PC-3 (cell line): Measurements from ENCODE around the gene NOC4L. TPM values are rescaled to one million over a fixed set of nuclear protein-coding genes. Genes with fewer than 3 reads are reported as not detected.
A peak's percentile ranks its signal among the peaks of the same experiment; 100 is the strongest.
"Not testable (repeated sequence)": the region's sequence is repeated elsewhere in the genome, so short reads cannot be mapped to it uniquely, and the experiment has no call there.

Experiments
- ATAC-seq: fragments of 200-7000 bp; cut with Tn5 transposase; 2 replicates; pipeline ENCODE4 v1.9.1; 2020; ENCODE audit warnings: mild to moderate bottlenecking, moderate library complexity
- BruUV-seq: library from RNA; stranded (reverse); fragments of 400-500 nt; replicated peaks from 2 replicates; lab custom pipeline; 2021; lab: Mats Ljungman, UMichigan
- CTCF ChIA-PET: fragments of 300-600 bp; sonication (Branson Sonifier 250); formaldehyde crosslinking; loops from one replicate; lab custom pipeline; 2022; ENCODE audit warnings: antibody characterized with exemption; lab: Charles Lee
- POLR2A ChIA-PET: fragments of 300-600 bp; sonication (Branson Sonifier 250); formaldehyde crosslinking; loops from one replicate; lab custom pipeline; 2022; ENCODE audit warnings: antibody characterized with exemption; ENCODE audit not compliant: unreplicated experiment; lab: Charles Lee
- DNase-seq: peaks from one replicate; pipeline ENCODE4 v3.0.0-alpha.2; 2015
- H2AFZ ChIP-seq: fragments of 300-600 bp; sonication (generic); 2 replicates; pipeline ENCODE4 v1.6.0; 2016; ENCODE audit warnings: antibody characterized with exemption, low read length
- H3F3A ChIP-seq: fragments of 300-600 bp; sonication (generic); one replicate; pipeline ENCODE4 v1.6.0; 2017; ENCODE audit warnings: antibody characterized with exemption, low read length, control low read depth, mild to moderate bottlenecking; ENCODE audit not compliant: unreplicated experiment
- H3K27ac ChIP-seq: fragments of 300-600 bp; sonication (generic); 2 replicates; pipeline ENCODE4 v1.5.1; 2016; ENCODE audit warnings: mild to moderate bottlenecking, low read length
- H3K27me3 ChIP-seq: fragments of 300-600 bp; sonication (generic); 2 replicates; pipeline ENCODE4 v1.6.1; 2016; ENCODE audit warnings: low read length, mixed read lengths
- H3K36me3 ChIP-seq: fragments of 300-600 bp; sonication (generic); 2 replicates; pipeline ENCODE4 v1.6.1; 2016; ENCODE audit warnings: low read depth, mixed run types, low read length, mixed read lengths
- H3K4me1 ChIP-seq: fragments of 300-600 bp; sonication (generic); 2 replicates; pipeline ENCODE4 v1.5.1; 2016; ENCODE audit warnings: low read length; ENCODE audit not compliant: insufficient read depth
- H3K4me2 ChIP-seq: fragments of 300-600 bp; sonication (generic); 2 replicates; pipeline ENCODE4 v1.6.0; 2016; ENCODE audit warnings: low read length
- H3K4me3 ChIP-seq: fragments of 300-600 bp; sonication (generic); 2 replicates; pipeline ENCODE4 v1.5.1; 2016; ENCODE audit warnings: mild to moderate bottlenecking, low read length, mixed read lengths
- H3K79me2 ChIP-seq: fragments of 300-600 bp; sonication (generic); 2 replicates; pipeline ENCODE4 v1.6.1; 2017; ENCODE audit warnings: low read length, mixed read lengths
- H3K9ac ChIP-seq: fragments of 300-600 bp; sonication (generic); 2 replicates; pipeline ENCODE4 v1.6.0; 2016; ENCODE audit warnings: mild to moderate bottlenecking, low read length
- H3K9me2 ChIP-seq: fragments of 300-600 bp; sonication (generic); replicated peaks from 2 replicates; pipeline ENCODE4 v1.6.1; 2016; ENCODE audit warnings: mixed run types, low read length, mixed read lengths
- H3K9me3 ChIP-seq: fragments of 300-600 bp; sonication (generic); 2 replicates; pipeline ENCODE4 v1.6.1; 2016; ENCODE audit warnings: low read length, mixed read lengths
- H4K20me1 ChIP-seq: fragments of 300-600 bp; sonication (generic); 2 replicates; pipeline ENCODE4 v1.6.1; 2016; ENCODE audit warnings: low read length, mixed read lengths
- EZH2 ChIP-seq: fragments of 300-600 bp; sonication (generic); IDR thresholded peaks from one replicate; pipeline ENCODE4 v1.6.1; 2017; ENCODE audit warnings: antibody characterized with exemption, mild to moderate bottlenecking, low read length; ENCODE audit not compliant: unreplicated experiment
- EZH2phosphoT487 ChIP-seq: fragments of 300-600 bp; sonication (generic); IDR thresholded peaks from 2 replicates; pipeline ENCODE4 v1.6.1; 2018; ENCODE audit warnings: mild to moderate bottlenecking, antibody characterized with exemption, low read length, borderline replicate concordance
- intact Hi-C: fragments of 100-400 bp; cut with micrococcal nuclease; formaldehyde crosslinking; loops from 2 replicates; pipeline ENCODE4 v1.9.0; 2023
- total RNA-seq: library from RNA; depleted of rRNA; stranded (reverse); fragments of >200 nt; gene quantifications from 2 replicates; pipeline ENCODE4 v1.2.3, GENCODE V29; 2014
- TF ChIP-seq, protein P1 (sequence below): fragments of 300-600 bp; sonication (generic); conservative IDR thresholded peaks from 2 replicates; pipeline ENCODE4 v1.5.1; 2017; ENCODE audit warnings: antibody characterized with exemption, low read depth, mild to moderate bottlenecking, low read length

Gene NOC4L
- total RNA-seq, 1 experiment from 2014 or later, result 44.4 TPM

DNA sequence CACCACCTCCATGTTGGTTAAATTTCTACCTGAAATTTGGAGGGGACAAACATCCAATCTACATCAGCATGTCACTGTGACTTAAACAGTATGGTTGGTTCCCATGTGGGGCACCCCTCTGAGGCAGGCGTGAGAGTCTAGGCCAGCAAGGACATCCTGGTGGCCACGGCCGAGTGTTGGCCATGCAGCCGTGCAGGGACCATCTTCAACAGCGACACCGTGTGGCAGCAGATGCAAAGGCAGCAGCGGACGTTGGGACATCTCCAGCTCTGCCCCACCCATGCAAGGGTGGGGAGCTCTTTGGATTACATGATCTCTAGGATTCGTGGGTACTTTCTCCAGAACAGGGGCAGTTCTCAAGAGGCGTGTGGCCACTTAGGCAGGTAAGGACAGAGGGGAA, 49.8 kb downstream of the NOC4L start:
- Histone ChIP-seq H3K27me3 (no peaks in the 10 kb centered on the region), H3K9me3 (no peaks in the 10 kb centered on the region), H3K9ac (no peak overlapping the region), H3K36me3 (no peaks in the 10 kb centered on the region), H3K4me3 (no peak overlapping the region), H3K9me2 (no peaks in the 10 kb centered on the region), H2AFZ (no peak overlapping the region), H3F3A (no peaks in the 10 kb centered on the region), H4K20me1 (no peaks in the 10 kb centered on the region), H3K4me2 (no peak overlapping the region), H3K79me2 (no peaks in the 10 kb centered on the region), H3K4me1 (peaks cover 12% of the 10 kb centered on the region), H3K27ac (no peak overlapping the region)
- POLR2A ChIA-PET, result no interaction called here
- no peak for DNase-seq
- no TSS peak for BruUV-seq
- no peak for ATAC-seq
- TF ChIP-seq, protein P1, sequence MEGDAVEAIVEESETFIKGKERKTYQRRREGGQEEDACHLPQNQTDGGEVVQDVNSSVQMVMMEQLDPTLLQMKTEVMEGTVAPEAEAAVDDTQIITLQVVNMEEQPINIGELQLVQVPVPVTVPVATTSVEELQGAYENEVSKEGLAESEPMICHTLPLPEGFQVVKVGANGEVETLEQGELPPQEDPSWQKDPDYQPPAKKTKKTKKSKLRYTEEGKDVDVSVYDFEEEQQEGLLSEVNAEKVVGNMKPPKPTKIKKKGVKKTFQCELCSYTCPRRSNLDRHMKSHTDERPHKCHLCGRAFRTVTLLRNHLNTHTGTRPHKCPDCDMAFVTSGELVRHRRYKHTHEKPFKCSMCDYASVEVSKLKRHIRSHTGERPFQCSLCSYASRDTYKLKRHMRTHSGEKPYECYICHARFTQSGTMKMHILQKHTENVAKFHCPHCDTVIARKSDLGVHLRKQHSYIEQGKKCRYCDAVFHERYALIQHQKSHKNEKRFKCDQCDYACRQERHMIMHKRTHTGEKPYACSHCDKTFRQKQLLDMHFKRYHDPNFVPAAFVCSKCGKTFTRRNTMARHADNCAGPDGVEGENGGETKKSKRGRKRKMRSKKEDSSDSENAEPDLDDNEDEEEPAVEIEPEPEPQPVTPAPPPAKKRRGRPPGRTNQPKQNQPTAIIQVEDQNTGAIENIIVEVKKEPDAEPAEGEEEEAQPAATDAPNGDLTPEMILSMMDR, result peak; percentile 54
- no peak for TF ChIP-seq EZH2
- CTCF ChIA-PET, result no interaction called here
- intact Hi-C loops, result no loop called here

- no peaks in the 10 kb centered on the region for H3K79me2 ChIP-seq
- BruUV-seq, result no TSS peak
- H3K9ac ChIP-seq, result no peak overlapping the region
- H2AFZ ChIP-seq, result no peak overlapping the region
- no peak for TF ChIP-seq EZH2phosphoT487
- TF ChIP-seq EZH2, result no peak
- TF ChIP-seq, protein P1, result no peak
- no peak overlapping the region for H3K4me2 ChIP-seq
- H3K9me3 ChIP-seq, result no peaks in the 10 kb centered on the region
- H3K9me2 ChIP-seq, result no peaks in the 10 kb centered on the region
- no peaks in the 10 kb centered on the region for H3K36me3 ChIP-seq
- H4K20me1 ChIP-seq, result no peaks in the 10 kb centered on the region
- intact Hi-C loops, result no loop called here
- POLR2A ChIA-PET, result no interaction called here
- H3K4me3 ChIP-seq, result no peak overlapping the region
- no peaks in the 10 kb centered on the region for H3F3A ChIP-seq
- H3K4me1 ChIP-seq, result peaks cover 9% of the 10 kb centered on the region
- ATAC-seq, result no peak
- no peak for DNase-seq
- H3K27ac ChIP-seq, result no peak overlapping the region
- no peaks in the 10 kb centered on the region for H3K27me3 ChIP-seq
- CTCF ChIA-PET, result no interaction called here
Observed at GRCh38 chr12:132194556-132194955, 50.3 kb downstream of the NOC4L start.

DNA sequence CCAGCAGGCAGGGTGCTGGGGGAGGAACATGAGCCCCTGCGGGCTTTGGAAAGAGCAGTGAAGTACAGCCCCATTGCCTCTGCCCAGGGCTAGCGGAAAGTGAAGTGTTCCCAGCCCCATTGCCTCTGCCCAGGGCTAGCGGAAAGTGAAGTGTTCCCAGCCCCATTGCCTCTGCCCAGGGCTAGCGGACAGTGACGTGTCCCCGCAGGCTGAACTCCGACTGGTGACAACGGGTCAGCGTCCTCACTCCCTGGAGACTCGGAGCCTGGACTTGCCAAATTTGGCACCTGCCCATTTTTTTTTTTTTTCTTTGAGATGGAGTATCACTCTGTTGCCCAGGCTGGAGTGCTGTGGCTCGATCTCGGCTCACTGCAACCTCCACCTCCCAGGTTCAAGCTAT, 51.0 kb downstream of the NOC4L start:
- H3K4me3 ChIP-seq, H3K4me2 ChIP-seq, H3F3A ChIP-seq, H3K9me2 ChIP-seq, H4K20me1 ChIP-seq, DNase-seq, H3K36me3 ChIP-seq, POLR2A ChIA-PET, H3K27ac ChIP-seq, ATAC-seq, BruUV-seq, intact Hi-C loops, H3K27me3 ChIP-seq, H3K9me3 ChIP-seq, H3K79me2 ChIP-seq, H3K9ac ChIP-seq, H2AFZ ChIP-seq, CTCF ChIA-PET, H3K4me1 ChIP-seq: not testable (repeated sequence)
